HG02571 (cell line): Measurements from ENCODE around the gene FASTK.

Experiments
- ATAC-seq: cut with Tn5 transposase; IDR thresholded peaks from one replicate; pipeline ENCODE4 v1.9.1; 2021; ENCODE audit warnings: mild to moderate bottlenecking, moderate library complexity; ENCODE audit not compliant: unreplicated experiment

Gene FASTK

DNA sequence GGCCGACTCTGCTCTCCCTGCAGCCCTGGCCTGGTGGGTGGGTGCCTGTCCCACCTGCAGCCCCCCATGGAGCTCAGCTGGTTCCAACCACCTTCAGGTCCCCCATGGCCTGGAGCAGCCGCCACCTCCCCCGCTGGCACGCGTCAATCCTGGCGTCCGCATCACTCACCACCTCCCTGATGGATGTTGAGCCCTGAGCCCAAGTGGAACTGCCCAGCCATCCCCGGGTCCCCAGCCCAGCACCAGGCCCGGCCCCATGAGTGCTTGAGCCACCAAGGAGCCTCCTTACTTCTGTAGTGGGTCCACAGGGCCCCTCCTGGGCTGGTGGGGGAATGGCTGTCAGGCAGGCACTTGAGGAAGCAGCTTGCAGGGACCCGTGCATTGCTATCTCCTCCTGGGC, 20.3 kb upstream of the FASTK start:
- ATAC-seq = no peak

DNA sequence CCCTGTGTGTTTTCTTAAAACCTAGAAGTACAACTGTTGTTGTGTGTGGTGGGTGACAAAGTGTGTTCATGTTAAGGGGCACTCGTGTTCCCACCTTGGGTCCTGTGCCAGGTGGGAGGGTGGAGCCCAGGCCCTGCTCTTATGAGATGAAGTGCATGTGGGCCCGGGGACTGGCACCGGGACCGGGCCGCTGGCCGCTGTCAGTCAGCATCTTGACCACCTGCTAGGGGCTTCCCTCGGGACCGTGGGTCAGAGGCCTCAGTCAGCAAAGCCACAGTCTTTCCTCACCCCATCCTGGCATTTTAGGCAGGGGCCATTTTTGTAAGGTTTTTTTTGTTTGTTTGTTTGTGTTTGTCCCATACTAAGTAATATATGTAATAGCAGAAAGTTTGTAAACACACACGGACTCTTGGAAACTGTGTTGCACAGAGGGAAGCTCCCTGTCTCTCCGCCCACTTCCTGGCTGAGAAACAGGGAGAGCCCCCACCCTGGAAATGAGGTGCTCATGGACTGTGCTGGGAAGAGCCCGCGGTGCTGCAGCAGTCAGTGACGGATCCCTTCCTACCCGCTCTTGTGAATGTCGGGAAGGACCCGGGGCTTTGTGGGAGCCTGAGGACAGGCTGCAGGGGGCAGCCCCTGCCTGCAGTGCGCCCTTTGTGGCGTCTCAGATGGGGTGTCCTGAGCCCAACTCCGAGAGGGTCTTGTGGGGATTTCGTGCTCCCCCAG, 19.0 kb upstream of the FASTK start:
- no peak for ATAC-seq

DNA sequence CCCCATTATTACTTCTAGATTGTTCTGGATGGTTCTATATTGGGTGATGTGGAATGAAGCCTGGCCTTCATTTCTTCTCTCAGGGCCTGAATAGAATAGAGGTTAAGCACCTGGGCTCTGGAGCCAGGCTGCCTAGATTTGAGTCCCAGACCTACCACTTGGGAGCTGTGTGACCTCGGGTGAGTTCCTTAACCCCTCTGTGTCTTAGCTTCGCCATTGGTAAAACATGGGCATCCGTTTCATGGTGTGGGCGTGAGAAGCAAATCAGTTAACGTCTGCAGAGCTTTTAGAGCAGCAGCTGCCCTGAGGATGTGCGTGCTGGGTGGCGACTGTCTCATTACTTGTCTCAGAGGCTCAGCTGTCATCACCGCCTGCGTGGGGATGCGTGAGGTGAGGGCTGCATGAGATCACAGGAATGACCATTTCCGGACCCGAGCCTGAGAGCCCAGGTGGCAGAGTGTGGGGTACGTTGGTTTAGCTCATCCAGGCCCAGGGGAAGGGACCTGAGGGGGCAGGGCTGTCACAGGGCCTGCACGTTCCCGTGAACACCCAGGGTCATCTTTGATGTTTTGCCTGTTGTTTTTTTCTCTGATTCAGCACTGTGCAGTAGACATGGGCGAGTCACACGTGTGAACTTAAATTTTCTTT, 15.3 kb upstream of the FASTK start:
- no peak for ATAC-seq

DNA sequence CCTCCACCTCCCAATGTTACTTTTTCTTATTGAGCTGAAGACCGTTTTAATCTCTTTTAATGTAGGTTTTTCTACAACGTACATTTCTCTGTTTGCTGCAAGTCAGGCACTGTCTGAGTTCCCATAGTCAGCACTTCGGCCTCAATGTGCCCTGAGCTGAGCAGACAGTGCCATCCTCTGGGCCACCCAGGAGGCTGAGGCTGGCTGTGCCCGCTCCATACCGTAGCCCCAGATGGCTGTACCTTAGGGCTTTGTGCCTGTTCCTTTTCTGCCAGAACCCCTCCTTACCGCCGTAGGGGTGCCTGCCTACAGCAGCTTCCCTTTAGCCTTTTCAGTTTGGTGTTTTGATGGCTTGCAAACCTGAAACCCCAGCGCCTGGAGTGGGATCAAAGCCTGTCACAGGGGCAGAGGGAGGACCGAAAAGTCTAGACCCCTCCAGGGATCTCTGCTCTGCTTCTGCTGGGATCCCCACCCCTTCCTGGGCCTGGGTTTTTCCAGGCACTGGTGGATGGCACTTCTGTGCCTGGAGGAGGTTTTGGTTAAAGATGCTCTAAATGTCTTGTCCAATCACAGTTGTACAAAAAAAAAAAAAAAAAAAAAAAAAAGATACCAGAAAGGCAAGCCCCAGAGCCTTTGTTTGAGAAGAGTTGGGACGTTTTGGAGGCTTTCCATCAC, 14.7 kb upstream of the FASTK start:
- ATAC-seq = no peak

DNA sequence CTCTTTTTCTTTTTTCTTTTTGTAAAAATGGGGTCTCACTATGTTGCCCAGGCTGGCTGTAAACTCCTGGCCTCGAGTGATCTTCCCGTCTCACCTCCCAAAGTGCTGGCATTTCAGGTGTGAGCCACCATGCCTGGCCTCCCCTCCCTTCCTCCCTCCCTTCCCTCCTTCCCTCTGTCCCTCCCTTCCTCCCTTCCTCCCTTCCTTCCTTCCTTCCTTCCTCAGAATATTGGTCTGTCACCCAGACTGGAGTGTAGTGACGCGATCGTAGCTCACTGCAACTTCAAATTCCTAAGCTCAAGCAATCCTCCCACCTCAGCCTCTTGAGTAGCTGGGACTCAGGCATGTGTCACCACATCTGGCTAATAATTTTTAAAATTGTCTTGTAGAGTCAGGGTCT, 14.1 kb upstream of the FASTK start:
- no peak for ATAC-seq

DNA sequence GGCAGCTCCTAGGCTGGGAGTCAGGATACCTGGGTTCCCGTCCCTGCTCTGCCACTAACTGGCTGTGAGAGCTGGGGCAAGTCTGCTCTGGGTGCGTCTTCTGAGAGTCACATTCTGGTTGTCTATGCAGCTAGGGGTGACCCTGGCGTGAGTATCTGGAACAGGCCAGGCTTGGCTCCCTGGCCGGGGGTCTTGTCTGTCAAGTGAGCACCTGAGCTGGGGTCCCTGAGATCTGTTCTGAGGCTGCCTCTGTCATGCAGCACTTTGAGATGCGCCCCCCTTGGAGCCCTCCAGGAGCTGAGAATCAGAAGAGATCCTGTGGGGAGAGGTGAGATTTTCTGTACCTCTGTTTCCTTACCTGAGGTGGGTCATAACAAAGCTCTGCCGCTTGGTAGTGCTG, 13.1 kb upstream of the FASTK start:
- no peak for ATAC-seq

DNA sequence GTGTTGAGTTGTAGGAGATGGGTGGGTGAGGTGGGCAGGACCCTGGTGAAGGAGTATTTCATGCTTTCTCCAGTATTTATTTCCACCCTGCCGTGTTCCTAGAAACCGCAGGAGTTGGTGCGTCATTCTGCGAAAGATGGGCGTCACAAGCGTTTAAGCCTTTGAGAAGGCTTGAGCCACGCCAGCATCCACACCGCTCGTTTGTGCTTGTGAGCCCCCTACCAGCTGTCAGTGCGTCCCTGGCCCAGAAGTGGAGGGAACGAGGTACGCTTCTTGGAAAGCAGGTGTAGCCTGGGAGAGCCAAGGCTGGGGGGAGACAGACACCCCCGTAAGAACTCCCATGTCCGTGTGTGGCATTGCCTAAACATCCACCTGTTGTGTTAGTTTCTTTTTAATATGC, 11.4 kb upstream of the FASTK start:
- ATAC-seq = no peak

DNA sequence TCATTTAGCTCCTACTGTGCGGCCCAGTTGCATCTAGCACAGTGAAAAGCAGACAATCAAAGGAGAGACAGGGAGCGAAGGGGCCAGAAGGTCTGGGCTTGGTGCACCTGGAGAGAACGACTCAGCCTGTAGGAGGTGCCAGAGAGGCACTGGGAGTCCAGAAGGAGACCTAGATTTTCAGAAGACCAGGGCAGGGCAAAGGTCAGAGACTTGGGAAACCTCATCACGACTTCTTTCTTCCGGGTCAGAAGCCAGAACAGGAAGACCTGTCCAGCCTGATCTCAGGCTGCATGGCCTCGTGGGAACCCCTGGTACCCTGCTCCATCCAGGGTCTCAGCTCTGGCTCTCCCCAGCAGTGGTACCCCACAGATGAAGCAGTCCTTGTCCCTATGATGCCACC, 10.8 kb upstream of the FASTK start:
- ATAC-seq = no peak

DNA sequence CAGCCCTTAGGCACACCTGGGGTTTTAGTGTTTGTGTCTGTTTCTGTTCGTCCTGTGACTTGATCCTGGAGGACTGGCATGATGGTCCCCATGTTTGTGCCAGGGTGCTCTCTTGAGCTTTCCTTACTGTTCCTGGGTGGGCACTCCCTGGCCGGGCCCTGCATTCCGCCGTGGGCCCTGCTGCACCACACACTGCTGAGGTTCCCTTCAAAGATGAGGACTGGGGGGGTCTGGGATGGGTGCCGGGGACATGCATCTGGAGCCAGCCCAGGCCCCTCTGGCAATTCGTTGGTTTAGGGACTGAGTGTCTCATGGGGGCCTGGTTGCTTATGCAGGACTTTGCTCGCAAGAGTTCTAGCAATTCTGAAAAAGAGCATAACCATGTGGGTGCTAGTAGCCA, 10.4 kb upstream of the FASTK start:
- ATAC-seq = no peak

DNA sequence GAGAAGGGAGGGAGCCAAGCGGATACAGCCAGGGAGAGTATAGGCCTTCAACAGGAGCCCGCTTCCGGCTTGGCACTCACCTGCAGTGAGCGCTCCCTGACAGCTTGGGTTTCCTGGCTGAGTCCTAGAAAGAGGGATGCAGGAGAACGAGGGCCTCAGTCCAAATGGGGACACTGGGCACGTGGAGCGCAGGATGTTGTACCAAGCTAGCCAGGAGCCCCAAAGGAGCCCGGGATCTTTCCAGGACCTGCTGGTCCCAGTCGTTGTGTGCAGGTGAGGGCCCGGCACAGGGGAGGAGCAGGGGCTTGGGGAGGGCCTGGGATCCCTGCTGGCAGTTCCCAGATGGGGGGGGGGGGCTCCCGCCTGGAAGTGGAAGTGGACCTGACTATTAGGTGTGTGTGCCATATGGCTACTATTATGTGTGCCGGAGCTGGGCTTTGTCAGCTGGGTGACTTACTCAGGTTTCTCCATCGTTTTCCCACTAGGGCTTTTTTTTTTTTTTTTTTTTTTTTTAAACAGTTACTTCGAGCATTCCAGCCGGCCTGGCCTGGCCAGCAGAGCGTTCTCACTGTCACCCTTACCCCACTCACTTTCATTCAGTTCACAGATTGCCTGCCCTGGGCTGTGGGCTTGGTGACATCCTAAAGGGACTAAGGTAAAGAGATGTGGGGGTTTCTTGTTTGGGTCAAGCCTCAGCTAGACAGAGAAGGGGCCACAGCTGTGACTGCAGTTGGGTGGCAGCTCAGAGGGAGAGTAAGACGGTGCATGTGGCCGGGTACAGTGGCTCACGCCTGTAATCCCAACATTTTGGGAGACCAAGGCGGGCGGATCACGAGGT, 9.5 kb upstream of the FASTK start:
- no peak for ATAC-seq

DNA sequence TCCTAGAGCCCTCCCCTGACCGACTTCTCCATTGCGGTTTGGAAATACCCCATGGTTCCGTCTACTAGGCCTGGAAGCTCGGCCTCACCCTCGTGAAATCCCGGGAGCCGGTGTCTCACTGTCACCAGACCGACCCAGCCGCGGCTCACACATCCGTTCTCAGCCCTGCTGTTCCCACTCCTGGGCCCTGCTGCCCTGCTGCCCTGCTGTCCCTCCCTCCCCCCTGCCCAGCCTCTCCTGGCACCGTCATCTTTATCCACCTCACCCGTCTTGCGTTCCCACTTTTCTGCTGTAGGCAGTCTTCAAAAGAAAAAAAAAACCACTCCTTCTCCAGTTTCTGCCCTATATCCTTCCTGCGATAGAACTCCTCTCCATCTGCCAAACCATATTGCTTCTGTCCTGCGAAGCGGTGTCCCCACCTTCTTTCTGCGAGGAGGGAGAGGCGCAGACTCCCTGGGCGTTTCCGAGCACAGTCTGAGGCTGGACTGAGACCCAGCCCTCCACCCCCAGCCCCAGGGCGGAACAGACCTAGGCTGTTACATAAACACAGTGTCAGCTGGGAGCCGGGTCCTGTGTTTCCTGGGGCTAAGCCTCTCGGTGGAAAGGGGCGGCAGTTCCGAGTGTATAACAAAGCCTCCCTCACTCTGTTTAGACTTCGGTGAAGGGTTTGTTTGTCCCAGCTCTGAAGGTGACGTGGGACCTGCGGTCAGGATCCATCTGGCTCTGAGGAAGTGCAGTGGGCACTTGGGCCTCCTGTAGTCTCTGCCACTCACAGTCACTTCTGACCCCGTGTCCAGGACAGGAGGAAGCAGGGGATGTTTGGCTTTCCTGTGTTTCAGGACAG, 8.5 kb upstream of the FASTK start:
- no peak for ATAC-seq

DNA sequence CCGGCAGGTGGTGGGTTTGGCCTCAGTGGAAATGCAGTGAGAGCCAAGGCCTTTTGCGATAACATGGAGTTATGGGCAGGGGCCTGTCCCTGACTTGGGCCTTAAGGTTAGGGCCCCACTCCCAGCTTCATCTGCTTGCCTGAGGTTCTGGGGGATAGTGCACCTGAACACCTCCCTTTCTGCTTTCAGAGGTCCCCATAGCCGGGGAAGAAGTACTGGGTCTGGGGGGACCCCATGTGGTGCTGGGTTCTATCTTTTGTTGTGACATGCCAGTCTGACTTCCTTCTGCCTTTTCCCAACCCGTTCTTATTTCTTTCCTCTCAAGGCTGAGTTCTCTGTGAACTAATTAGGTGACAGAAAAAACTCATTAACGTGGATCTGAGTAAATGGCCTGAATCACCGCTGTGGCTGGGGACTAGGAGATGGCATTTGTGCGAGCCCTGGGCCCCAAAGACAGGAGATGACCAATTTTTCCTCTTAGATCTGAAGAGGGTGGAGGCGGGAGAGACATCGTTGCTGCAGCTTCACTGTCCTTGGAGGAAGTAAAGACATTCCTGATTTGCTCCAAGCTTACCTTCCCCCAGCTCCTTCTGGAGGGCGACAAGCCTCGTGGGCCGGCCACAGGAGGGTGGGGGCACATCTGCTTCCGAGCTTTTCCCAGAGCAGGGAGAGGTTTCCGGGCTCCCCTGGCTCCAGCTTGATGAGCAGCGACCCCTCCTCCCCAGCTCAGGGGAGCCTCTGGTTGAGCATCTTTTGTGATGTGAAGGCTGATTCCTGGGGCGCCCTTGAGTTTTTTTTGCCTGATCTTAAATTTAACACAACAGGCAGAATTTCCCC, 7.6 kb upstream of the FASTK start:
- ATAC-seq = no peak

DNA sequence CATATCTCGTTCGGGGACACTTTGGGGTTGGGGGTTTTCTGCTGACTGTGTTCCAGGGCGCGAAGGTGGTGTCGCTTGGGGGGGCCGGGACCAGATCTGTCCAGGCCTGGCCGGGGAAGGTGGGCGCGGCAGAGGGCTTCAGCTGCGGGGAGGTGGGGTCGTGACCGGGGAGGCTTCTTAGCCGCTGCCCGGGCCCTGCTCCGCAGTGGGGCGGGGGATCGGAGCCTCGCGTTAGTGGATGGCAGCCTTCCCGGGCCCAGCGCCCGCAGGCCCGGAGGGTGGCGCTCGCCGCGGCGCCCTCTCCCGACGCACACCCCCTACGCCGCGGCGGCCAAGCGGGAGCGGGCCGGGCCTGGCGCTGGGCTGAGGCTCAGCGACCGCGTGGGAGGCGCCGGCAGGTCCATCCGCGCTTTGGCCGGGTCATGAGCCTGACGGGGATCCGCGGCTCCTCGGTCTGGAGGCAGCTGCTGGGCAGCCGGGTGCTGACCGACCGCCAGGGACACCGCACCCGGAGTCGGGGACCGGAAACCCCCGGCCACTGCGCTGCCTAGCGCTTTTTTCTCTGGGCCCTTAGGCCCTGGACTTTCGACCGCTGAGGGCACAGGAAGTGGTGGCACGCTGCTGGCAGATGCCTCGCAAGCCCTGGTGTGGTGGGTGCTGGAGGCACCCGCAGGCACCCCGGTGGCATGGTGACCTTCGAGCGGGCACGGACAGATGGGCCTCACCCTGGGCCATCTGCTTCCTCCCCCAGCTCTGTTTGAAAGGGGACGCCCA, 6.8 kb upstream of the FASTK start:
- no peak for ATAC-seq

DNA sequence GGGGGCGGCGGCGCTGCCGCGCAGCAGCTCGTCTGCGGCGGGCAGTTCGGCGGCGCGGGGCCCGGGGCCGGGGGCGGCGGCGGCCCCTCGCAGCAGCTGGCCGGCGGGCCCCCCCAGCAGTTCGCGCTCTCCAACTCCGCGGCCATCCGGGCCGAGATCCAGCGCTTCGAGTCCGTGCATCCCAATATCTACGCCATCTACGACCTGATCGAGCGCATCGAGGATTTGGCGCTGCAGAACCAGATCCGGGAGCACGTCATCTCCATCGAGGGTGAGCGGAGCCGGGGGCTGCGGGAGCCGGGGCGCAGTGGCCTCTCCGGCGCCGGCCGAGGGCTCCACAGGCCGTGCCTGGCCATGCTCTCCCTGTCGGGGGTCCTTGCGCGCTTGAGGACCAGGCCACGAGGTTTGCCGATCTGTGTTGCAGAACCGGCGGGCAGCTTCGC, 6.2 kb upstream of the FASTK start:
- ATAC-seq = no peak

DNA sequence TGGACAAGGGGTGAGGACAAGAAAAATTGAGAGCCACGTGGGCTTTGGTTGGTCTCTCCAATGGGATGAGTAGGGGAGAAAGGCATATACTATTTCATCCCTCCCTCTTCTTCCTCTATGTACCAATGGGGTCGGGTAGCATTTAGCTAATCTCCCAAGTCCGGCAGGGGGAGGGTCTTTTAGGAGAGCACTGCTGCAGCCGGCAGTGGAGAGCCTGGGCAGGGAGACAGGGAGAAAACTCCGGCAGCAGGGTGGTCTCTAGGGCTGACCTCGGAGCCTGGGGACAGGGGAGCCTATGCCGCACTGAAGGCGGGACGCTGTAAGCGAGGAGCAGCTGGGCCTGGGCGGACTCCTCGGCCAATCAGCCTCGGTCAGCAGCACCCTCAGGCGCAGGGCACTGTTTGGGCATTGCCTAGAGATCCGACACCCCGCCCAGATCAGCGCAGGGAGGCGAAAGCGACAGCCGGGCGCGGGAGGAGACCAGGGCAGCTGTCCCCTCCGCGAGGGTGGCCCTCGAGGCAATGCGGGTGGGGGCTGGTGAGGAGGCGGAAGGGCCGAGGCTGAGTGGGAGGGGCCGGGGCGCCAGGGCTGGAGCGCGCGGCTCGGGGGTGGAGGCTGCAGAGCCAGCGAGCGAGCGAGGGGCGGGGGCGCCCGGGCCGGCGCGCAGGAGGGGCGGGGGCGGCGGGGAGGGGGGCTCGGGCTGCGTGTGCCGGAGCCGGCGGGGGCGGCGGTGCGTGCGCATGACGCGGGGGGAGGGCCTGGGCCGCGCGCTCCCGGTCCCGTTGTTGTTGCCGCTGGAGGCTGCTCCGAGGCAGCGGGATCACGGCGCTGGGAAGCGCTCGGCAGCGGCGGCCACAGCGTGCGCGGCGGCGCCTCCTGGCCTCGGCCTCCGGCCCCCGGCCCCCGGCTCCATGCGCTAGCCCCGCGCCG, 5.3 kb upstream of the FASTK start, which contains the start of gene AGAP3:
Gene AGAP3 (plus strand): TSS at position 785 of the 930 bp plus-strand sequence. CDS start 267 bp downstream, outside the sequence.
- peak; percentile 40 for ATAC-seq

DNA sequence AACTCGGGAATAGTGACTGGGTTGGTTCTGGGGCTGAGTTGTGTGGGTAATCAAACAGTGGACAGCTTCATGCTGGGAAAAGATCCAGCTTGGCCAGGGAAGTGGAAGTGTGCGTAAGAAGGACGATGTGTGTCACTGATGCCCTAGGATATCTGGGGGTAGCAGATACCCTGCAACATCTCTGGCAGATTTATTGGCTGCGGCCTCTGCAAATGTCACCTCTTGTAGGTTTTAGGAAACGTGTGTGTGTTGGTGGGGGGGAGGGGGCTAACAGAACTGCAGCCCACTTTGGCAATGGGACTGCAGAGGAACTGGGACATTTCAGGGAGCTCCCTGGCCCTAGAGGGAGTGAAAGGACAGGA, 4.7 kb upstream of the FASTK start:
- no peak for ATAC-seq

DNA sequence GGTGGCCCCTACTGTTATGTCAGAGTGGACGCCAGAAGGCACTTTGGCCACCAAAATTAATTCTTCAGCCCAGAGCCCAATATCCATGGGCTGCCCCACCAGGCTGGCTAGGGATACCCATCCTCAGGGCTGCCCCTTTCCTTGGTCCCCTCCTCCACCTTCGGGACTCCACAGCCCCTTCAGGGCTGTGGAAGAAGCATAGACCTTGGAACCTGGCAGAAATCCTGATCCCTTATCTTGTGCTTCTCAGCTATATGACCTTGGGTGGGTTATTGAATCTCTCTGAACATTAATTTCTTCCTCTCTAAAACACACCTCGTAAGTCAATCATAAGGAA, 3.2 kb upstream of the FASTK start:
- ATAC-seq = no peak
